Measurements from ENCODE around the gene DGKB.

Gene DGKB

GRCh38 chr7:14902589-14903067, at the start of gene DGKB:
Gene DGKB, minus strand, starts transcription at chr7:14902751.
- no peak for DNase-seq

GRCh38 chr7:14950013-14950412, 47.5 kb upstream of the DGKB start:
- no peak for DNase-seq

GRCh38 chr7:14938181-14938580, 35.6 kb upstream of the DGKB start:
- DNase-seq = no peak

GRCh38 chr7:14937581-14937980, 35.0 kb upstream of the DGKB start:
- DNase-seq = no peak

- DNase-seq = no peak
Observed at GRCh38 chr7:14936554-14936953, 34.0 kb upstream of the DGKB start.

GRCh38 chr7:14934839-14935238, 32.3 kb upstream of the DGKB start:
- DNase-seq = no peak

GRCh38 chr7:14931511-14932215, 29.1 kb upstream of the DGKB start:
- no peak for DNase-seq

- no peak for DNase-seq
Observed at GRCh38 chr7:14924398-14924797, 21.8 kb upstream of the DGKB start.

GRCh38 chr7:14911077-14911476, 8.5 kb upstream of the DGKB start:
- DNase-seq = no peak

- DNase-seq = no peak
Observed at GRCh38 chr7:14908697-14909096, 6.1 kb upstream of the DGKB start.

GRCh38 chr7:14905764-14906163, 3.2 kb upstream of the DGKB start:
- no peak for DNase-seq

- DNase-seq = no peak
Observed at GRCh38 chr7:14900051-14900450, 2.5 kb downstream of the DGKB start.

- DNase-seq = no peak
Observed at GRCh38 chr7:14899030-14899429, 3.5 kb downstream of the DGKB start.

GRCh38 chr7:14896461-14896860, 6.1 kb downstream of the DGKB start:
- DNase-seq = no peak

GRCh38 chr7:14894826-14895225, 7.7 kb downstream of the DGKB start:
- no peak for DNase-seq

GRCh38 chr7:14892961-14893360, 9.6 kb downstream of the DGKB start:
- no peak for DNase-seq

GRCh38 chr7:14891289-14891688, 11.3 kb downstream of the DGKB start:
- no peak for DNase-seq

- DNase-seq = no peak
Observed at GRCh38 chr7:14888962-14889361, 13.6 kb downstream of the DGKB start.

GRCh38 chr7:14886533-14886932, 16.0 kb downstream of the DGKB start:
- DNase-seq = no peak

- no peak for DNase-seq
Observed at GRCh38 chr7:14875941-14876587, 26.5 kb downstream of the DGKB start.

GRCh38 chr7:14871880-14872279, 30.7 kb downstream of the DGKB start:
- no peak for DNase-seq

- DNase-seq = no peak
Observed at GRCh38 chr7:14870394-14870793, 32.2 kb downstream of the DGKB start.

- no peak for DNase-seq
Observed at GRCh38 chr7:14868937-14869336, 33.6 kb downstream of the DGKB start.

- no peak for DNase-seq
Observed at GRCh38 chr7:14861456-14861855, 41.1 kb downstream of the DGKB start.

GRCh38 chr7:14859267-14859666, 43.3 kb downstream of the DGKB start:
- no peak for DNase-seq

All from activated CD4-positive, CD25-positive, alpha-beta regulatory T cell (primary cell).